ENCODE data around the gene RPF1. TPM values are rescaled to one million over a fixed set of nuclear protein-coding genes. Genes with fewer than 3 reads are reported as not detected.
"Not testable (repeated sequence)": the region's sequence is repeated elsewhere in the genome, so short reads cannot be mapped to it uniquely, and the experiment has no call there.

RPF1 gene
- total and polyA plus RNA-seq, 3 experiments from 2014 or later: 59.7 to 63.5 (median 60.1) TPM

- no peaks in the 10 kb centered on the region for H3K27me3 ChIP-seq (ENCODE audit: insufficient read depth, low read length, poor library complexity, severe bottlenecking)
- H3K4me3 Mint-ChIP-seq: peak overlapping the region in 2 of 7 donors; percentile 23 to 59
- peaks cover 0 to 2% of the 10 kb centered on the region in 2 donors for H3K27me3 Mint-ChIP-seq
- peaks cover 3 to 22% (median 9%) of the 10 kb centered on the region in 3 donors for H3K4me1 Mint-ChIP-seq
- peak overlapping the region; percentile 36 for H3K4me3 ChIP-seq (ENCODE audit: low read length)
- CTCF ChIA-PET: interaction anchor here (0.6 to 4.1 kb wide), 7 partner anchors 183 to 317 kb away, joined by 3 to 17 read pairs (median 4); partner anchors contain the start of gene PRKACB
- no peaks in the 10 kb centered on the region for H3K9me3 ChIP-seq (ENCODE audit: low read length)
- DNase-seq: peak in 1 of 5 donors; percentile 48
- H3K36me3 Mint-ChIP-seq: no peaks in the 10 kb centered on the region
- POLR2A ChIA-PET: interaction anchor here (0.6 to 1.5 kb wide), 2 partner anchors 69 to 324 kb away, joined by 3 to 4 read pairs; no protein-coding TSS in a partner anchor
- H3K4me1 ChIP-seq (ENCODE audit: insufficient read depth, low read length): peaks cover 43% of the 10 kb centered on the region
- H3K27ac Mint-ChIP-seq: peak overlapping the region in 1 of 8 donors; percentile 67
- H3K36me3 ChIP-seq (ENCODE audit: insufficient read depth, low read length): no peaks in the 10 kb centered on the region
- no peaks in the 10 kb centered on the region for H3K9me3 Mint-ChIP-seq
- no peak overlapping the region for H3K27ac ChIP-seq (ENCODE audit: low read depth, low read length)
Observed at GRCh38 chr1:84436876-84437655, 42.0 kb upstream of the RPF1 start.

GRCh38 chr1:84442256-84442655, 36.8 kb upstream of the RPF1 start:
- H3K9me3 Mint-ChIP-seq: peaks cover 0 to 4% (median 0%) of the 10 kb centered on the region in 5 donors
- peaks cover 0 to 5% (median 1%) of the 10 kb centered on the region in 3 donors for H3K36me3 Mint-ChIP-seq
- Histone ChIP-seq H3K9me3 (ENCODE audit: low read length) (no peaks in the 10 kb centered on the region), H3K36me3 (ENCODE audit: insufficient read depth, low read length) (no peaks in the 10 kb centered on the region), H3K27ac (ENCODE audit: low read depth, low read length) (no peak overlapping the region), H3K27me3 (ENCODE audit: insufficient read depth, low read length, poor library complexity, severe bottlenecking) (no peaks in the 10 kb centered on the region), H3K4me3 (ENCODE audit: low read length) (peak overlapping the region; percentile 4), H3K4me1 (ENCODE audit: insufficient read depth, low read length) (peaks cover 19% of the 10 kb centered on the region)
- peaks cover 12 to 29% (median 21%) of the 10 kb centered on the region in 3 donors for H3K4me1 Mint-ChIP-seq
- peak in 2 of 5 donors; percentile 69 to 71 for DNase-seq
- POLR2A ChIA-PET: interaction anchor here (1.0 to 1.3 kb wide), 3 partner anchors 36 to 131 kb away, joined by 3 to 5 read pairs (median 4); partner anchors contain the start of genes CTBS, GNG5 and SPATA1
- peak overlapping the region in 4 of 8 donors; percentile 33 to 83 (median 48) for H3K27ac Mint-ChIP-seq
- peaks cover 12 to 22% of the 10 kb centered on the region in 2 donors for H3K27me3 Mint-ChIP-seq
- CTCF ChIA-PET: interaction anchor here (0.7 to 3.4 kb wide), 31 partner anchors 9 to 340 kb away, joined by 3 to 44 read pairs (median 4); partner anchors contain the start of genes CTBS, GNG5, PRKACB and SPATA1
- peak overlapping the region in 6 of 7 donors; percentile 17 to 58 (median 36) for H3K4me3 Mint-ChIP-seq

- ChIA-PET POLR2A (interaction anchor here (1.0 to 1.3 kb wide), 3 partner anchors 36 to 131 kb away, joined by 3 to 5 read pairs (median 4); partner anchors contain the start of genes CTBS, GNG5 and SPATA1), CTCF (interaction anchor here (0.7 to 3.4 kb wide), 31 partner anchors 9 to 340 kb away, joined by 3 to 44 read pairs (median 4); partner anchors contain the start of genes CTBS, GNG5, PRKACB and SPATA1)
- H3K36me3 Mint-ChIP-seq; H3K9me3 ChIP-seq (ENCODE audit: low read length); H3K36me3 ChIP-seq (ENCODE audit: insufficient read depth, low read length); H3K27ac Mint-ChIP-seq; H3K27ac ChIP-seq (ENCODE audit: low read depth, low read length); H3K27me3 ChIP-seq (ENCODE audit: insufficient read depth, low read length, poor library complexity, severe bottlenecking); H3K9me3 Mint-ChIP-seq: not testable (repeated sequence)
- peak in 4 of 5 donors; percentile 10 to 70 (median 26) for DNase-seq
- Mint-ChIP-seq H3K4me1 (peaks cover 12 to 22% (median 21%) of the 10 kb centered on the region in 3 donors), H3K27me3 (peaks cover 15 to 22% of the 10 kb centered on the region in 2 donors), H3K4me3 (peak overlapping the region in 4 of 7 donors; percentile 12 to 58 (median 32))
- Histone ChIP-seq H3K4me3 (ENCODE audit: low read length) (peak overlapping the region; percentile 4), H3K4me1 (ENCODE audit: insufficient read depth, low read length) (peaks cover 15% of the 10 kb centered on the region)
Observed at GRCh38 chr1:84442747-84443646, 36.1 kb upstream of the RPF1 start.

GRCh38 chr1:84448704-84449103, 30.4 kb upstream of the RPF1 start:
- H3K4me1 Mint-ChIP-seq; DNase-seq; H3K36me3 ChIP-seq (ENCODE audit: insufficient read depth, low read length); H3K9me3 ChIP-seq (ENCODE audit: low read length); H3K4me3 Mint-ChIP-seq; H3K27ac Mint-ChIP-seq; H3K27ac ChIP-seq (ENCODE audit: low read depth, low read length); H3K4me1 ChIP-seq (ENCODE audit: insufficient read depth, low read length); H3K27me3 ChIP-seq (ENCODE audit: insufficient read depth, low read length, poor library complexity, severe bottlenecking); H3K9me3 Mint-ChIP-seq; H3K4me3 ChIP-seq (ENCODE audit: low read length); POLR2A ChIA-PET: not testable (repeated sequence)
- Mint-ChIP-seq H3K27me3 (peaks cover 15 to 45% of the 10 kb centered on the region in 2 donors), H3K36me3 (peaks cover 0 to 13% (median 1%) of the 10 kb centered on the region in 3 donors)
- CTCF ChIA-PET: interaction anchor here (1.2 kb wide), 1 partner anchor 334 kb away, joined by 3 read pairs; no protein-coding TSS in a partner anchor

GRCh38 chr1:84450910-84451309, 28.2 kb upstream of the RPF1 start:
- H3K36me3 ChIP-seq (ENCODE audit: insufficient read depth, low read length): no peaks in the 10 kb centered on the region
- Mint-ChIP-seq H3K27me3 (peaks cover 12 to 39% of the 10 kb centered on the region in 2 donors), H3K36me3 (peaks cover 0 to 7% (median 0%) of the 10 kb centered on the region in 3 donors), H3K27ac (no peak overlapping the region), H3K4me3 (no peak overlapping the region), H3K4me1 (no peaks in the 10 kb centered on the region), H3K9me3 (peaks cover 0 to 2% (median under 1%) of the 10 kb centered on the region in 5 donors)
- H3K9me3 ChIP-seq (ENCODE audit: low read length): no peaks in the 10 kb centered on the region
- ChIA-PET CTCF (interaction anchor here (1.3 kb wide), 1 partner anchor 18 kb away, joined by 3 read pairs; no protein-coding TSS in a partner anchor), POLR2A (no interaction called here)
- no peak for DNase-seq
- no peak overlapping the region for H3K27ac ChIP-seq (ENCODE audit: low read depth, low read length)
- no peaks in the 10 kb centered on the region for H3K4me1 ChIP-seq (ENCODE audit: insufficient read depth, low read length)
- no peaks in the 10 kb centered on the region for H3K27me3 ChIP-seq (ENCODE audit: insufficient read depth, low read length, poor library complexity, severe bottlenecking)
- no peak overlapping the region for H3K4me3 ChIP-seq (ENCODE audit: low read length)

GRCh38 chr1:84452436-84452835, 26.6 kb upstream of the RPF1 start:
- H3K9me3 Mint-ChIP-seq: peaks cover 0 to 2% (median 0%) of the 10 kb centered on the region in 5 donors
- Histone ChIP-seq H3K4me1 (ENCODE audit: insufficient read depth, low read length) (no peaks in the 10 kb centered on the region), H3K36me3 (ENCODE audit: insufficient read depth, low read length) (no peaks in the 10 kb centered on the region), H3K27me3 (ENCODE audit: insufficient read depth, low read length, poor library complexity, severe bottlenecking) (no peaks in the 10 kb centered on the region), H3K4me3 (ENCODE audit: low read length) (no peak overlapping the region), H3K9me3 (ENCODE audit: low read length) (no peaks in the 10 kb centered on the region), H3K27ac (ENCODE audit: low read depth, low read length) (no peak overlapping the region)
- CTCF ChIA-PET: no interaction called here
- no peaks in the 10 kb centered on the region for H3K4me1 Mint-ChIP-seq
- H3K4me3 Mint-ChIP-seq: no peak overlapping the region
- no peak for DNase-seq
- peaks cover 0 to 7% (median 0%) of the 10 kb centered on the region in 3 donors for H3K36me3 Mint-ChIP-seq
- POLR2A ChIA-PET: no interaction called here
- H3K27me3 Mint-ChIP-seq: peaks cover 4 to 32% of the 10 kb centered on the region in 2 donors
- H3K27ac Mint-ChIP-seq: no peak overlapping the region

- H3K4me3 ChIP-seq (ENCODE audit: low read length): no peak overlapping the region
- Mint-ChIP-seq H3K9me3 (no peaks in the 10 kb centered on the region), H3K27ac (peak overlapping the region in 1 of 8 donors; percentile 80), H3K27me3 (peaks cover 10 to 18% of the 10 kb centered on the region in 2 donors), H3K4me3 (no peak overlapping the region), H3K36me3 (peaks cover 0 to 3% (median 0%) of the 10 kb centered on the region in 3 donors), H3K4me1 (no peaks in the 10 kb centered on the region)
- H3K27me3 ChIP-seq (ENCODE audit: insufficient read depth, low read length, poor library complexity, severe bottlenecking): no peaks in the 10 kb centered on the region
- CTCF ChIA-PET: interaction anchor here (1.1 kb wide), 1 partner anchor 158 kb away, joined by 3 read pairs; no protein-coding TSS in a partner anchor
- H3K9me3 ChIP-seq (ENCODE audit: low read length): no peaks in the 10 kb centered on the region
- no peaks in the 10 kb centered on the region for H3K4me1 ChIP-seq (ENCODE audit: insufficient read depth, low read length)
- no peaks in the 10 kb centered on the region for H3K36me3 ChIP-seq (ENCODE audit: insufficient read depth, low read length)
- DNase-seq: no peak
- POLR2A ChIA-PET: no interaction called here
- no peak overlapping the region for H3K27ac ChIP-seq (ENCODE audit: low read depth, low read length)
Observed at GRCh38 chr1:84462118-84462517, 16.9 kb upstream of the RPF1 start.

Data from CD8-positive, alpha-beta memory T cell (primary cell).